Calu3 (cell line): ENCODE measurements around the gene NCLN. TPM values are rescaled to one million over a fixed set of nuclear protein-coding genes. Genes with fewer than 3 reads are reported as not detected.

Experiments
- BruUV-seq: library from RNA; stranded (reverse); fragments of 400-500 nt; replicated peaks from 2 replicates; lab custom pipeline; 2021; lab: Mats Ljungman, UMichigan
- CTCF ChIA-PET: fragments of 300-600 bp; sonication (Branson Sonifier 250); formaldehyde crosslinking; loops from one replicate; lab custom pipeline; 2022; ENCODE audit warnings: antibody characterized with exemption; lab: Charles Lee
- DNase-seq: peaks from one replicate; pipeline ENCODE4 v3.0.0; 2022
- H3K27ac Mint-ChIP-seq: one replicate; pipeline ENCODE4 v1.8.0; 2022; ENCODE audit warnings: mixed read lengths; ENCODE audit not compliant: unreplicated experiment
- H3K27me3 Mint-ChIP-seq: one replicate; pipeline ENCODE4 v1.8.0; 2022; ENCODE audit warnings: mixed read lengths; ENCODE audit not compliant: unreplicated experiment
- H3K36me3 Mint-ChIP-seq: one replicate; pipeline ENCODE4 v1.8.0; 2022; ENCODE audit warnings: mild to moderate bottlenecking, moderate library complexity, mixed read lengths; ENCODE audit not compliant: insufficient read depth, unreplicated experiment
- H3K4me1 Mint-ChIP-seq: one replicate; pipeline ENCODE4 v1.8.0; 2022; ENCODE audit warnings: mild to moderate bottlenecking, low read depth, mixed read lengths; ENCODE audit not compliant: unreplicated experiment
- H3K4me3 Mint-ChIP-seq: one replicate; pipeline ENCODE4 v1.8.0; 2022; ENCODE audit warnings: mild to moderate bottlenecking, low read depth, moderate library complexity, mixed read lengths; ENCODE audit not compliant: unreplicated experiment
- H3K9me3 Mint-ChIP-seq: one replicate; pipeline ENCODE4 v1.8.0; 2022; ENCODE audit warnings: low read depth, mixed read lengths; ENCODE audit not compliant: unreplicated experiment
- CTCF ChIP-seq: fragments of 200-600 bp; IDR thresholded peaks from one replicate; pipeline ENCODE4 v1.8.0; 2022; ENCODE audit warnings: antibody characterized with exemption; ENCODE audit not compliant: unreplicated experiment
- intact Hi-C: fragments of 100-400 bp; cut with micrococcal nuclease; formaldehyde crosslinking; loops from one replicate; pipeline ENCODE4 v1.10.0; 2022; ENCODE audit not compliant: unreplicated experiment
- total RNA-seq: library from RNA; stranded (reverse); gene quantifications from 2 replicates; pipeline ENCODE4 v1.2.3, GENCODE V29; 2022

The NCLN gene
- total RNA-seq, 1 experiment from 2014 or later: 79.6 TPM

- intact Hi-C loops: no loop called here
- H3K9me3 Mint-ChIP-seq: peaks cover 3% of the 10 kb centered on the region
- TF ChIP-seq CTCF: no peak
- no peaks in the 10 kb centered on the region for H3K4me1 Mint-ChIP-seq
- no peak for DNase-seq
- CTCF ChIA-PET: interaction anchor here (0.7 kb wide), 1 partner anchor 27 kb away, joined by 5 read pairs; no protein-coding TSS in a partner anchor
- H3K27me3 Mint-ChIP-seq: no peaks in the 10 kb centered on the region
- H3K27ac Mint-ChIP-seq: no peak overlapping the region
- H3K36me3 Mint-ChIP-seq: peaks cover 5% of the 10 kb centered on the region
- H3K4me3 Mint-ChIP-seq: no peak overlapping the region
- BruUV-seq: no TSS peak
Measured at GRCh38 chr19:3159565-3159964, 26.2 kb upstream of the NCLN start.

- no peak for TF ChIP-seq CTCF
- no peak overlapping the region for H3K27ac Mint-ChIP-seq
- DNase-seq: no peak
- no peaks in the 10 kb centered on the region for H3K27me3 Mint-ChIP-seq
- H3K36me3 Mint-ChIP-seq: no peaks in the 10 kb centered on the region
- intact Hi-C loops: no loop called here
- H3K4me1 Mint-ChIP-seq: no peaks in the 10 kb centered on the region
- H3K4me3 Mint-ChIP-seq: no peak overlapping the region
- BruUV-seq: no TSS peak
- H3K9me3 Mint-ChIP-seq: peaks cover 3% of the 10 kb centered on the region
- CTCF ChIA-PET: interaction anchor here (0.7 kb wide), 1 partner anchor 279 kb away, joined by 3 read pairs; no protein-coding TSS in a partner anchor
Measured at GRCh38 chr19:3160219-3160618, 25.5 kb upstream of the NCLN start.

GRCh38 chr19:3161453-3161852, 24.3 kb upstream of the NCLN start:
- BruUV-seq: no TSS peak
- intact Hi-C loops: no loop called here
- no peak overlapping the region for H3K27ac Mint-ChIP-seq
- H3K9me3 Mint-ChIP-seq: peaks cover 3% of the 10 kb centered on the region
- no peak for DNase-seq
- no peaks in the 10 kb centered on the region for H3K36me3 Mint-ChIP-seq
- no peaks in the 10 kb centered on the region for H3K4me1 Mint-ChIP-seq
- no peak for TF ChIP-seq CTCF
- H3K4me3 Mint-ChIP-seq: no peak overlapping the region
- H3K27me3 Mint-ChIP-seq: no peaks in the 10 kb centered on the region
- CTCF ChIA-PET: interaction anchor here (1.8 kb wide), 1 partner anchor 32 kb away, joined by 9 read pairs; no protein-coding TSS in a partner anchor

GRCh38 chr19:3162418-3163229, 23.1 kb upstream of the NCLN start:
- no peak for TF ChIP-seq CTCF
- no peak overlapping the region for H3K27ac Mint-ChIP-seq
- H3K27me3 Mint-ChIP-seq: no peaks in the 10 kb centered on the region
- no peak overlapping the region for H3K4me3 Mint-ChIP-seq
- DNase-seq: no peak
- intact Hi-C loops: loop anchor here (1.0 kb wide), 1 partner anchor 33 kb away; no protein-coding TSS in a partner anchor
- H3K4me1 Mint-ChIP-seq: no peaks in the 10 kb centered on the region
- peaks cover 3% of the 10 kb centered on the region for H3K9me3 Mint-ChIP-seq
- BruUV-seq: no TSS peak
- H3K36me3 Mint-ChIP-seq: no peaks in the 10 kb centered on the region
- CTCF ChIA-PET: interaction anchor here (1.8 kb wide), 1 partner anchor 33 kb away, joined by 9 read pairs; no protein-coding TSS in a partner anchor
